ENCODE measurements around the gene HENMT1.
A peak's percentile ranks its signal among the peaks of the same experiment; 100 is the strongest.

HENMT1 gene

DNA sequence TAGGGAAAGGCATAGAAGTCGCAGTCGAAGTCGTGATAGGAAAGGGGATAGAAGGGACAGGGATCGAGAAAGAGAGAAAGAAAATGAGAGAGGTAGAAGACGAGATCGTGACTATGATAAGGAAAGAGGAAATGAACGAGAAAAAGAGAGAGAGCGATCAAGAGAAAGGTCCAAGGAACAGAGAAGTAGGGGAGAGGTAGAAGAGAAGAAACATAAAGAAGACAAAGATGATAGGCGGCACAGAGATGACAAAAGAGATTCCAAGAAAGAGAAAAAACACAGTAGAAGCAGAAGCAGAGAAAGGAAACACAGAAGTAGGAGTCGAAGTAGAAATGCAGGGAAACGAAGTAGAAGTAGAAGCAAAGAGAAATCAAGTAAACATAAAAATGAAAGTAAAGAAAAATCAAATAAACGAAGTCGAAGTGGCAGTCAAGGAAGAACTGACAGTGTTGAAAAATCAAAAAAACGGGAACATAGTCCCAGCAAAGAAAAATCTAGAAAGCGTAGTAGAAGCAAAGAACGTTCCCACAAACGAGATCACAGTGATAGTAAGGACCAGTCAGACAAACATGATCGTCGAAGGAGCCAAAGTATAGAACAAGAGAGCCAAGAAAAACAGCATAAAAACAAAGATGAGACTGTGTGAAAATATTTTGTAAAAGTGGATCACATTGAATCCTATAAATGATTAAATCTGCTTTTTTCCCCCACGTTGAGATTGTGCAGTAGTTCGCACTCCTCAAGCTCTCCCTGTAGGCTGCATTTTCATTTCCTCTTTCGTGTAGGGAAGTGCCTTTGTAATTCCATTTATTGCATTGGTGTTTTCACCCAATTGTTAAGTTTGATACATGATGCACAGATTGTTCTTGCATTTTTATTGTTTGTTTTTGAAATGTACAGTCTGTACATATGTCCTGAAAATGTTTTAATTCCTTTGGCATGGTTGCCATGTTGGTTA is 38.8 kb upstream of the HENMT1 start:
- TF ChIP-seq, protein P1, sequence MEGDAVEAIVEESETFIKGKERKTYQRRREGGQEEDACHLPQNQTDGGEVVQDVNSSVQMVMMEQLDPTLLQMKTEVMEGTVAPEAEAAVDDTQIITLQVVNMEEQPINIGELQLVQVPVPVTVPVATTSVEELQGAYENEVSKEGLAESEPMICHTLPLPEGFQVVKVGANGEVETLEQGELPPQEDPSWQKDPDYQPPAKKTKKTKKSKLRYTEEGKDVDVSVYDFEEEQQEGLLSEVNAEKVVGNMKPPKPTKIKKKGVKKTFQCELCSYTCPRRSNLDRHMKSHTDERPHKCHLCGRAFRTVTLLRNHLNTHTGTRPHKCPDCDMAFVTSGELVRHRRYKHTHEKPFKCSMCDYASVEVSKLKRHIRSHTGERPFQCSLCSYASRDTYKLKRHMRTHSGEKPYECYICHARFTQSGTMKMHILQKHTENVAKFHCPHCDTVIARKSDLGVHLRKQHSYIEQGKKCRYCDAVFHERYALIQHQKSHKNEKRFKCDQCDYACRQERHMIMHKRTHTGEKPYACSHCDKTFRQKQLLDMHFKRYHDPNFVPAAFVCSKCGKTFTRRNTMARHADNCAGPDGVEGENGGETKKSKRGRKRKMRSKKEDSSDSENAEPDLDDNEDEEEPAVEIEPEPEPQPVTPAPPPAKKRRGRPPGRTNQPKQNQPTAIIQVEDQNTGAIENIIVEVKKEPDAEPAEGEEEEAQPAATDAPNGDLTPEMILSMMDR (IDR thresholded peaks at IDR 0.05; ENCODE audit: insufficient read depth, low read depth, low read length, missing control alignments) = no peak
- no peak overlapping the region for H3K4me3 ChIP-seq (ENCODE audit: low read depth, low read length)
- DNase-seq (ENCODE audit: low read depth) = no peak

DNA sequence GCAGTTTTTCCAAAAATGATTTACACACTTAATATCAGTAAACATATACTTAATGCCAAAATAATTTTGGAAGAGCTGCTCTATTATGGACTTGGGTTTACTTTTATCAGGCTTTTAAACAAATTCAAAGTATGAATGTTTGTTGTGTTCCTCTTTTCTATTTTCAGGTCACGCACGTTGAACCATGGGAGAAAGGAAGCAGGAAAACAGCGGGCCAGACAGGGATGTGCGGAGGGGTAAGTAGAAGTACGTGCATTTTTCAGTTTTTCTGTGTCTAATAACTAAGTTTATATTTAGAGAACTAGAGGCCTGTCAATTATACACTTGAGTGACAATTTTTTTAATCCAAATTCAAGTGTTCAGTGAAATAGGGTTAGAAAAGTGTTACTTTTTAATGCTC is 34.6 kb upstream of the HENMT1 start:
- no peak overlapping the region for H3K4me3 ChIP-seq (ENCODE audit: low read depth, low read length)
- DNase-seq (ENCODE audit: low read depth) = no peak
- TF ChIP-seq, protein P1 (IDR thresholded peaks at IDR 0.05; ENCODE audit: insufficient read depth, low read depth, low read length, missing control alignments) = no peak

DNA sequence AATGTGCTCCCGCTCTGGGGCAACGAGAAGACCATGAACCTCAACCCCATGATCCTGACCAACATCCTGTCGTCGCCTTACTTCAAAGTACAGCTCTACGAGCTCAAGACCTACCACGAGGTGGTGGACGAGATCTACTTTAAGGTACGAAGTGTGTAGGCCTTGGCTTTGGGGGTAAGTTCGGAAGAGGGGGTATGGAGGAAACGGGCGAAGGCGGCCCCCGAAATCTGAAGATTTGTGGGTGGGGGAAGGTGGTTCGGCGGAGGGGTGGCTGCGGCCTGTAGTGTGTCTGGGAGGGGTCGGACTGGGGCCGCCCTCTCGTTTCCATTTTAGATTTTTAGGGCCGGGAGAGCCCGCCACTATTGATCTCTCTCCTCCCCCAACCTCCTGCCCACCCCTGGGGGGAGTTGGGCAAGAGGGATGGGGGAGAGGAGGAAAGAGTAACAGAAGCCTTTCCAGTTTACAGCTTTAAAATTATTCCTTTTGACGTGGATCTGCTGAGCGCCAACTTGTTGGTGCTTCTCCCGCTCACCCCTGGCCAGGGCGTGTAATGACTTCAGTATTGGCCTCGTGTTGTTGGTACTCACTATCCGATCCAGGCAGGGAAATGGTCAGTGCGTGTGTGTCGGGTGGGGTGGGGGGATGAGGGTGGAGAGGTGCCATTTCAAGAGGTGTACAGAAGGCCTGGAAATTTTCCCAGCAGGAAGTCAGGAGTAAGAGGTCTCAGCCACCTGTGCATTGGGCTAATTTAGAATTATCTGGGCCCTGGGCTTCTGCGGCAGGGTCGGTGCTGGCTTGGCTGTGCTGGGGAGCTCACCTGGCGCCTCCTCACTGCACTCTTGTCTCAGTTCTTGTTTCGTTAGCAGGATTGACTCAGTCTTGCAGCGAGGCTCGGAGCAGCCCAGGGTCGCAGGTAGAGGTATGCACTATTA is 32.1 kb upstream of the HENMT1 start:
- TF ChIP-seq, protein P1 (IDR thresholded peaks at IDR 0.05; ENCODE audit: insufficient read depth, low read depth, low read length, missing control alignments) = peak; percentile 27
- H3K4me3 ChIP-seq (ENCODE audit: low read depth, low read length) = peak overlapping the region; percentile 64
- DNase-seq (ENCODE audit: low read depth) = peak; percentile 78

DNA sequence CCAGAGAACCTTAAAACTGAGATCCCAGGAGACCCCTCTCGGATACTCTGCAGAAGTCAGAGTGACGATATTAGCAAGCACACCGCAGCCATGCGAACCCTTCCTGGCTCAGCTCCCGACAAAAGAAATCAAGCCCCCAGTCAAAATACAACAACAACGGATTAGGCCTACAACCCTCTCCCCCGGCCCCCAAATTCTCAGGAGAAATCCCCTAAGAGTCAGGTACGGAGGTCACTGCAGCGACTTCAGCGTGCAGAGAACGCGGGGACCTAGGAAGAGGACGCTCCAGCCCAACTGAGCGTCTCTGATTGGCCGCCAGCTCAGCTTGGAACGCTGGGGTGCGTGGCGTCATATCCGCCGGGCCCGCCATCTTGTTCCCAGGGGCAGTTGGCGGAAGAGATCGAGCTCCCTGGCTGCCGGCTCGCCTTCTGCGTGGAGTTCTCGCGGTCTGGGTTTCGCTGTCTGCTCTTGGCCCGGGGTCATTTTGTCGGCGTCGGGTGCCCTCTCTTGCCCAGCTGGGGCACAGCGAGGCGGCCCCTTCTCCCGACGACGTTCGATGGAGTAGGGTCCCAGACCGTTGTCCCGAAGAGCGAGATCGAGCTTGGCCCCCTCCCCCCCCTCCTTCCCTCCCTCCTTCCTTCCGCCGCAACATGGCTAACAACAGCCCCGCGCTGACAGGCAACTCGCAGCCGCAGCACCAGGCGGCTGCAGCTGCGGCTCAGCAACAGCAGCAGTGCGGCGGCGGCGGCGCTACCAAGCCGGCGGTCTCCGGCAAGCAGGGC is 31.2 kb upstream of the HENMT1 start, which contains the start of gene PRPF38B:
Gene PRPF38B (plus strand): TSS at position 369 of the 782 bp plus-strand sequence. CDS start 282 bp downstream, at position 651.
- peak within 1 kb of the TSS; percentile 64 for H3K4me3 ChIP-seq (ENCODE audit: low read depth, low read length)
- peak; percentile 95 for DNase-seq (ENCODE audit: low read depth)
- TF ChIP-seq, protein P1 (IDR thresholded peaks at IDR 0.05; ENCODE audit: insufficient read depth, low read depth, low read length, missing control alignments) = no peak

DNA sequence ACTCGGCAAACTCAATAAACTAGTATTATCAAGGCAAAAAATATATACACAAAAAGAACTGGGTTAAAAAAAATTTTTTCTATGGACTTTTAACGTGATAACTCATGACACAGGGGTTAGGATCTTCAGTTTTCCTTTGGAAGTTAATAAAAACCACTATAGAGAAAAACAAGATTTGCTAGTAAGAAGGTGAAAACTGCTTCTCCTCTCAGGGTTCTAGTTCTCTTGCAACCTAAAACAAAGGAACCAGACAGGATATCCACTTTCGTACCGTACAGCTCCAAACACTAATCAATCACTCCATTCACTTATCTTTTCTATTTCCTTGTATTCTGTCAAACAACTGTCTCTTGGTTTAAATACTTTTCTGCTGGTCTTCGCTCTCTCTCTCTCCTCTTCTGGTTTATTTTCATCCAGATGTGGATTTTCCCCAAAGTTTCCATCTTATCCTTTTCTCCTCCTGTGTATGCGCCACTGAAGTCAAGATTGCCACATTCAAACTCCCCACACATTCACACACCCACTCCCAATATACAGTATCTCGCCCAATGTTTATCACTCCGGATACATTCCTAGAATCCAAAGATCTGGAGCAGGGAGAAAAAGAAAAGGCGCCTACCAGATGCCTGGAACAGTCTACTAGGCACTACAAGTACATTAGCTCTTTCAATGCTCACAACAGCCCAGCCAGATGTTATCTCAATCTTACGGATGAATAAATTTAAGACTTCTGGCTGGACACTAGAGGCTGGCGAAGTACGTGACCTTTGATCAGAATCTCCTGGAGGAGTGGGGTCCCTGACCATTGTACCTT is 30.4 kb upstream of the HENMT1 start:
- TF ChIP-seq, protein P1 (IDR thresholded peaks at IDR 0.05; ENCODE audit: insufficient read depth, low read depth, low read length, missing control alignments) = no peak
- peak overlapping the region; percentile 64 for H3K4me3 ChIP-seq (ENCODE audit: low read depth, low read length)
- DNase-seq (ENCODE audit: low read depth) = peak; percentile 13
